Neural cell (in vitro differentiated cells): ENCODE results near the gene THOC2.

Experiments used
- POLR2AphosphoS5 ChIP-seq: IDR thresholded peaks from 2 replicates; pipeline ENCODE4 v1.6.1; 2012
- RAD21 ChIP-seq: fragments of 450-650 bp; conservative IDR thresholded peaks from 2 replicates; pipeline ENCODE4 v1.6.1; 2014; ENCODE audit warnings: antibody characterized with exemption, mild to moderate bottlenecking, moderate library complexity
- TAF1 ChIP-seq: IDR thresholded peaks from 2 replicates; pipeline ENCODE4 v1.6.1; 2012; ENCODE audit warnings: low read depth
- TF ChIP-seq, protein P1 (sequence below): fragments of 450-650 bp; IDR thresholded peaks from 2 replicates; pipeline ENCODE4 v1.5.1; 2014; ENCODE audit warnings: antibody characterized with exemption, mild to moderate bottlenecking, moderate library complexity; ENCODE audit not compliant: poor library complexity, severe bottlenecking
- TF ChIP-seq, protein P2 (sequence below): IDR thresholded peaks from 2 replicates; pipeline ENCODE4 v1.6.1; 2012; ENCODE audit warnings: borderline replicate concordance

DNA sequence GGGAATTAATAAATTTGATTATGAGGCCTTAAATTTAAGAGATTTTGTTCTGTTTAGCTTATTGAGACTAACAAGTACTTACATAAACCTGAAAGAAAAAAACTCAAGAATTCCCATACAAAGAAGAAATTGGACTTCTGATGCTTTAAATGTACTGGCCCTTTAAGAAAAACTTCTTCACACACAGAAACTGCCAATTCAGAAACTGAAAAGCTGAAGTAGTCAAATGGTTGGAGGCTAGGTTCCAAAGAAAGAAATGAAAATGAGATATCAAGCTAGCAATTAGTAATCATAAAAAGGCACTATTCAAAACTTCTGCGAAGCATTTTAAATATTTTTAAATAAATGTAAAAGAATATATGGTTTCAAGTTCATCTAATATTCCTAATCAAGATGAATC is 151.3 kb downstream of the THOC2 start:
- TF ChIP-seq, protein P1, sequence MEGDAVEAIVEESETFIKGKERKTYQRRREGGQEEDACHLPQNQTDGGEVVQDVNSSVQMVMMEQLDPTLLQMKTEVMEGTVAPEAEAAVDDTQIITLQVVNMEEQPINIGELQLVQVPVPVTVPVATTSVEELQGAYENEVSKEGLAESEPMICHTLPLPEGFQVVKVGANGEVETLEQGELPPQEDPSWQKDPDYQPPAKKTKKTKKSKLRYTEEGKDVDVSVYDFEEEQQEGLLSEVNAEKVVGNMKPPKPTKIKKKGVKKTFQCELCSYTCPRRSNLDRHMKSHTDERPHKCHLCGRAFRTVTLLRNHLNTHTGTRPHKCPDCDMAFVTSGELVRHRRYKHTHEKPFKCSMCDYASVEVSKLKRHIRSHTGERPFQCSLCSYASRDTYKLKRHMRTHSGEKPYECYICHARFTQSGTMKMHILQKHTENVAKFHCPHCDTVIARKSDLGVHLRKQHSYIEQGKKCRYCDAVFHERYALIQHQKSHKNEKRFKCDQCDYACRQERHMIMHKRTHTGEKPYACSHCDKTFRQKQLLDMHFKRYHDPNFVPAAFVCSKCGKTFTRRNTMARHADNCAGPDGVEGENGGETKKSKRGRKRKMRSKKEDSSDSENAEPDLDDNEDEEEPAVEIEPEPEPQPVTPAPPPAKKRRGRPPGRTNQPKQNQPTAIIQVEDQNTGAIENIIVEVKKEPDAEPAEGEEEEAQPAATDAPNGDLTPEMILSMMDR = no peak
- TF ChIP-seq POLR2AphosphoS5 (no peak), RAD21 (no peak), TAF1 (no peak)
- TF ChIP-seq, protein P2, sequence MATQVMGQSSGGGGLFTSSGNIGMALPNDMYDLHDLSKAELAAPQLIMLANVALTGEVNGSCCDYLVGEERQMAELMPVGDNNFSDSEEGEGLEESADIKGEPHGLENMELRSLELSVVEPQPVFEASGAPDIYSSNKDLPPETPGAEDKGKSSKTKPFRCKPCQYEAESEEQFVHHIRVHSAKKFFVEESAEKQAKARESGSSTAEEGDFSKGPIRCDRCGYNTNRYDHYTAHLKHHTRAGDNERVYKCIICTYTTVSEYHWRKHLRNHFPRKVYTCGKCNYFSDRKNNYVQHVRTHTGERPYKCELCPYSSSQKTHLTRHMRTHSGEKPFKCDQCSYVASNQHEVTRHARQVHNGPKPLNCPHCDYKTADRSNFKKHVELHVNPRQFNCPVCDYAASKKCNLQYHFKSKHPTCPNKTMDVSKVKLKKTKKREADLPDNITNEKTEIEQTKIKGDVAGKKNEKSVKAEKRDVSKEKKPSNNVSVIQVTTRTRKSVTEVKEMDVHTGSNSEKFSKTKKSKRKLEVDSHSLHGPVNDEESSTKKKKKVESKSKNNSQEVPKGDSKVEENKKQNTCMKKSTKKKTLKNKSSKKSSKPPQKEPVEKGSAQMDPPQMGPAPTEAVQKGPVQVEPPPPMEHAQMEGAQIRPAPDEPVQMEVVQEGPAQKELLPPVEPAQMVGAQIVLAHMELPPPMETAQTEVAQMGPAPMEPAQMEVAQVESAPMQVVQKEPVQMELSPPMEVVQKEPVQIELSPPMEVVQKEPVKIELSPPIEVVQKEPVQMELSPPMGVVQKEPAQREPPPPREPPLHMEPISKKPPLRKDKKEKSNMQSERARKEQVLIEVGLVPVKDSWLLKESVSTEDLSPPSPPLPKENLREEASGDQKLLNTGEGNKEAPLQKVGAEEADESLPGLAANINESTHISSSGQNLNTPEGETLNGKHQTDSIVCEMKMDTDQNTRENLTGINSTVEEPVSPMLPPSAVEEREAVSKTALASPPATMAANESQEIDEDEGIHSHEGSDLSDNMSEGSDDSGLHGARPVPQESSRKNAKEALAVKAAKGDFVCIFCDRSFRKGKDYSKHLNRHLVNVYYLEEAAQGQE = no peak
